GDM1 (cell line): ENCODE results near the gene DHCR24.

Source experiments
- DNase-seq: peaks from one replicate; lab custom pipeline; 2025; lab: John Stamatoyannopoulos, UW

The DHCR24 gene

GRCh38 chr1:54844564-54844963 lies 42.4 kb downstream of the DHCR24 start:
- no peak for DNase-seq

GRCh38 chr1:54843449-54843848 lies 43.5 kb downstream of the DHCR24 start:
- no peak for DNase-seq

GRCh38 chr1:54842963-54843362 lies 44.0 kb downstream of the DHCR24 start:
- DNase-seq = no peak

- DNase-seq = no peak
These were observed 44.6 kb downstream of the DHCR24 start for GRCh38 chr1:54842206-54842915.

DNA sequence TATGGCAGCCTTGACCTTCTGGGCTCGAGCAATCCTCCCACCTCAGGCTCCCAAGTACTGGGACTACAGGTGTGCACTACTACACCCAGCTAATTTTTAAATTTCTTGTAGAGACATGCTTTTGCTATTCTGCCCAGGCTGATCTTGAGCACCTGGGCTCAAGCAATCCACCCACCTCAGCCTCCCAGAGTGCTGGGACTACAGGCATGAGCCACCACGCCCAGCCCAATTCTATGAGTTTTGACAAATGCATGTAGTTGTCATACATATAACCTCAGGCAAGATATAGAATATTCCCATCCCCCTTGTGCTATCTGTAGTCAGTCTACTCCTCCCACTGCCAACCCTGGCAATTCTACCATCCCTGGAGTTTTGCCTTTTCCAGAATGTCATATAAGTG lies 47.2 kb downstream of the DHCR24 start:
- no peak for DNase-seq

GRCh38 chr1:54838565-54839180 lies 48.3 kb downstream of the DHCR24 start:
- DNase-seq = no peak

DNA sequence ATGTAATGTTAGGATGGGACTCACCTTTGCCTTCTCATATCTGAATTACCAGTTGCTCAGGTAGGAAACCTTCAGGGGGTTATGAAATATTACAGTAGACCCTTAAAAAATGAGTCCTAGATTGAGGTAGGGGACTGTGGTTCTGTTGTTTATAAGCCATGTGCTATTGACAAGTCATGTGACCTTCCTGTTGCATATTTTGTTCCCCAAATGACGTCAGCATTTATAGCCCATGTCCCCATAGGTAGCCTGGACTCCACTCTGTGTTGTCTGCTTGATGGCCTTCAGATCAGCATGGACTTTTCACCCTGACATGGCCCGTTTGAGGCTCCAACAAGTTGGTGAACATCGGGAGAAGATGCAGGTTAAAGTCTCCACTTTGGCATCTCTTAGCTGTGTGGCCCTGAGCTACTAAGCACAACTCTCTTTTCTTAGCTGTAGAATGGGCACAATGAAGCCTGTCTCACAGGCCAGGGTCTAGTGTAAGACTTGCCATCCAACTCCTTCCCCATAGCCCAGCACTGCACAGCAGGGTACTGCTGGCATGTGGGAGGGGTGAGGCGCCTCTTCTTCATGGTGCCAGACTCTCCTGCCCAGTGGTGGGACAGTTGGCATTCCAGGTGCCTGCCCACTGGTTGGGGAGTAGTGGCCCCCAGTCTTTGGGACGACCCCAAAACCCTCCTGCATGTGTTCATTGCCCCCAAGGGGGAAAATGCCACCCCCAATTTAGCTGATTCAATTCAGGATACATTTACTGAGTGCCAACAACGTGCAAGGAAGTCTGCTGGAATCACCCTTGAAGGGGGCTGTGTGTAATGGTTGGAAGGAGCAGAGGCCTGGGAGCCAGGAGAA lies 49.8 kb downstream of the DHCR24 start:
- DNase-seq = no peak

DNA sequence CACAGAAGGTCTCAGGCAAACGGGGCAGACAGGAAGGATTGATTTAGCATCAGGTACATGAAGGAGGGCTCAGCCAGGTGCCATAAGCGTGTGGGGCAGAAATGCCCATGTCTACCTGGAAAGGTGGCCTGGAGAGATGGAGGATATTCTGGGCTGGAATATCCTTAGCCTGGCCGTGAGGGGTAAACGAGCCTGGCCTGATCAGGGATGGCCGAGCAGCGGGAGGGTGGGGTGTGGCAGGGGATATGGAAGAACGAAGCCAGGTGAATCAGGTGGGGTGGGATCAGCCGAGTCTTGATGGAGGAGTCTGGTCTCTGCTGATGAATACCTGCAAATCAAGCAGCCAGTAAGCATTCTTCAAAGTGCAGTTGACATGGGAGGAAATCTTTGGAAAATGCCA lies 50.4 kb downstream of the DHCR24 start:
- no peak for DNase-seq

- no peak for DNase-seq
These were observed 51.0 kb downstream of the DHCR24 start for GRCh38 chr1:54835970-54836369.

- no peak for DNase-seq
These were observed 51.7 kb downstream of the DHCR24 start for GRCh38 chr1:54835131-54835898.

GRCh38 chr1:54834007-54834541 lies 52.9 kb downstream of the DHCR24 start:
- no peak for DNase-seq

GRCh38 chr1:54833121-54833520 lies 53.9 kb downstream of the DHCR24 start:
- no peak for DNase-seq

DNA sequence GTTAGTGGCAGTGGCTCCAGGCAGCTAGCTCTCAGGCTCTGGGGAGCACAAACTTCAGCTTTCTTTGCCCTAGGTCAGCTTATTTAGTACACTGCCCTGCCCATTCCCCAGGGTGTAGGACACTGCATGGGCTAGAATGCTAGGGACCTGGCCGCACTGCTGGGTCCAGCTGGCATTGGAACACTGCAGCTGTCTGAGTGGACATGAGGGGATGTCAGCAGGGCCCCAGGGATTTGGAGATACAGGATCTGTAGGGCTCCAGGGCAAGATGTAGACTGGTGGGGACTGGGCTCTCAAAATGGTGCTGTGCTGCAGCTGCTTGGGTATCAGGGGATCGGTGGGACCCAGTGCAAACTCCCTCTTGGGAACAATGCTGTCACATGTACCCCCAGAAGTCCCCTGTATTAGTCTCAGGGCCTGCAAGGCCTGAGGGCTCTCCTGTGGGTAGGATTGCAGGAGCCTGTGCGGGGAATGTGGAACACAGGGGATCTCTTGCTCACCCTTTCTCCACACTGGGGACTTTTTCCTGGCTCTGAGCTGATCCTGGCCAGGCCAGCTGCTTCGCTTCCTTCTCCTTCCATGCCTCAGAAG lies 60.7 kb downstream of the DHCR24 start:
- no peak for DNase-seq

- DNase-seq = no peak
These were observed 61.3 kb downstream of the DHCR24 start for GRCh38 chr1:54825696-54826095.

- DNase-seq = no peak
These were observed 63.3 kb downstream of the DHCR24 start for GRCh38 chr1:54823670-54824069.

GRCh38 chr1:54819733-54820132 lies 67.3 kb downstream of the DHCR24 start:
- no peak for DNase-seq

DNA sequence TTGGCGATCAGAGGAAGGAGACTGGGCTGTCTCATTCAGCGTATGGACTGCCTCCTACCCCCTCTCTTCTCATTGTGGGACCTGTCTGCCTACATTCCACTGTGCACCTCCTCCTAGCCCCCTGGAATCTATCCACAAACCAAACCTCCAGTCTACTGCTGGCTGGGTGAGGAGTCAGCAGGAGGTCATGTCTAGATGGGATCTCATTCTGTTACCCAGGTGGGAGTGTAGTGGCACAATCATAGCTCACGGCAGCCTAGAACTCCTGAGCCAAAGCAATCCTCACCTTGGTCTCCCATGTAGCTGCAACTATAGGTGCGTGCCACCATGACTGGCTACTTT lies 67.8 kb downstream of the DHCR24 start:
- no peak for DNase-seq

DNA sequence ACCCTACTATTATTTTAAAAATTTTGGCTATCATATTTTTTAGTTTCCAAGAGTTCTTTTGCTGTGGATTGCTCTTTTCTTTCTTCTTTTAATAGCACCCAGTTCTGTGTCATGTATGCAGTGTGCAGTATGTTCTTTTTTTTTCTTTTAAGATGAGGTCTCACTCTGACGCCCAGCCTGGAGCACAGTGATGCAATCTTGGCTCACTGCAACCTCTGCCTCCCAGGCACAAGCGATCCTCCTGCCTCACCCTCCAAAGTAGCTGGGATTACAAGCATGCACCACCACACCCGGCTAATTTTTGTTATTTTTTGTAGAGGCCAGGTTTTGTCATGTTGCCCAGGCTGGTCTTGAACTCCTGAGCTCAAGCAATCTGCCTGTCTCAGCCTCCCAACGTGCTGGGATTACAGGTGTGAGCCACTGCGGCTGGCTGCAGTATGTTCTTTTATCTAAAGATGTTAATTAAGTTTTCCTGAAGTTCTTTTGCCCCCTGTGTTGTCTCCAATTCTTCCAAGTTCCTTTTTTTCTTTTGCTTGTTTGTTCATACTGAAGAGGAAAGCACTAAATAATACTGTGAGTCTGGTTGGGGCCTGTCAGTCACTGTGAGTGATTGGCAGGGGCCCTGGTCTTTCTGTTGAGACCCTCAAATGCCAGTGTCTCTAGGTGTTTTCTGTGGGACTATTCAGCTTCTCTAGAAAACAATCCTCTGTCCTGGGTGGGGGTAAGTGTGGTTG lies 68.4 kb downstream of the DHCR24 start:
- DNase-seq = no peak

GRCh38 chr1:54816951-54817350 lies 70.0 kb downstream of the DHCR24 start:
- DNase-seq = no peak

- no peak for DNase-seq
These were observed 70.9 kb downstream of the DHCR24 start for GRCh38 chr1:54816130-54816529.
